ENCODE data around the gene LOXHD1. TPM values are rescaled to one million over a fixed set of nuclear protein-coding genes. Genes with fewer than 3 reads are reported as not detected.

LOXHD1 gene
- total RNA-seq, 1 donor from 2014 or later: not detected

DNA sequence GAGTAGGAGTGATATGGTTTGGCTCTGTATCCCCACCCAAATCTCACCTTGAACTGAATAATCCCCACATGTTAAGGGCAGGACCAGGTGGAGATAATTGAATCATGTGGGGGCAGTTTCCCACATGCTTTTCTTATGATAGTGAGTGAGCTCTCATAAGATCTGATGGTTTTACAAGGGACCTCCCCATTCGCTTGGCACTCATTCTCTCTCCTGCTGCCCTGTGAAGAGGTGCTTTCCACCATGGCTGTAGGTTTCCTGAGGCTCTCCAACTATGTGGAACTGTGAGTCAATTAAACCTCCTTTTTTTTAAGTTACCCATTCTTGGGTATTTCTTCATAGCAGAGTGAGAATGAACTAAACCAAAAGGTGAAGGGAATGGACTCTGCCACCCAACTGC lies 207.5 kb downstream of the LOXHD1 start:
- TF ChIP-seq, protein P1, sequence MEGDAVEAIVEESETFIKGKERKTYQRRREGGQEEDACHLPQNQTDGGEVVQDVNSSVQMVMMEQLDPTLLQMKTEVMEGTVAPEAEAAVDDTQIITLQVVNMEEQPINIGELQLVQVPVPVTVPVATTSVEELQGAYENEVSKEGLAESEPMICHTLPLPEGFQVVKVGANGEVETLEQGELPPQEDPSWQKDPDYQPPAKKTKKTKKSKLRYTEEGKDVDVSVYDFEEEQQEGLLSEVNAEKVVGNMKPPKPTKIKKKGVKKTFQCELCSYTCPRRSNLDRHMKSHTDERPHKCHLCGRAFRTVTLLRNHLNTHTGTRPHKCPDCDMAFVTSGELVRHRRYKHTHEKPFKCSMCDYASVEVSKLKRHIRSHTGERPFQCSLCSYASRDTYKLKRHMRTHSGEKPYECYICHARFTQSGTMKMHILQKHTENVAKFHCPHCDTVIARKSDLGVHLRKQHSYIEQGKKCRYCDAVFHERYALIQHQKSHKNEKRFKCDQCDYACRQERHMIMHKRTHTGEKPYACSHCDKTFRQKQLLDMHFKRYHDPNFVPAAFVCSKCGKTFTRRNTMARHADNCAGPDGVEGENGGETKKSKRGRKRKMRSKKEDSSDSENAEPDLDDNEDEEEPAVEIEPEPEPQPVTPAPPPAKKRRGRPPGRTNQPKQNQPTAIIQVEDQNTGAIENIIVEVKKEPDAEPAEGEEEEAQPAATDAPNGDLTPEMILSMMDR (conservative IDR thresholded peaks at IDR 0.05): no peak
- Mint-ChIP-seq H3K36me3 (peaks cover 9% of the 10 kb centered on the region), H3K27ac (no peak overlapping the region), H3K4me3 (no peak overlapping the region), H3K27me3 (no peaks in the 10 kb centered on the region), H3K9me3 (no peaks in the 10 kb centered on the region), H3K4me1 (ENCODE audit: unreplicated experiment) (no peaks in the 10 kb centered on the region)
- DNase-seq (ENCODE audit: extremely low spot score, unreplicated experiment): peak; percentile 4

DNA sequence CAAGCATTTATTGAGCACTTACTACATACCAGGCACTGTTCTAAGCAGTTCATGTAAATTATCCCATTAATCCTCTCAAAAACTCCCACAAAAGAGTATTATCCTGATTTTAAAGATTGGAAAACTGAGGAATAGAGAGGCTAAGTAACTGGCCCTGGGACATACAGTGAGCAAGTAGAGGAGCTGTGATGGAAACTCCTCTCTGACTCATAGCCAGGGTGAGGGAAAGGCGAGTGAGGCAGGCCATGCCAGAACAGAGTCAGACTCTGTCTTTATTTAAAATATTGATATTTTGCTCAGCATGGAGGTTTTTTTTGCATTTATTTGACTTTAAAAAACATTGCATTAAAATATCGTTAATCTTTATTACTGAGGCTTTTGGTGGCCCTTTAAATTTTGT lies 208.0 kb downstream of the LOXHD1 start:
- H3K27me3 Mint-ChIP-seq: no peaks in the 10 kb centered on the region
- H3K9me3 Mint-ChIP-seq: no peaks in the 10 kb centered on the region
- no peak for DNase-seq (ENCODE audit: extremely low spot score, unreplicated experiment)
- H3K36me3 Mint-ChIP-seq: peaks cover 9% of the 10 kb centered on the region
- H3K4me1 Mint-ChIP-seq (ENCODE audit: unreplicated experiment): no peaks in the 10 kb centered on the region
- H3K27ac Mint-ChIP-seq: no peak overlapping the region
- no peak overlapping the region for H3K4me3 Mint-ChIP-seq
- TF ChIP-seq, protein P1 (conservative IDR thresholded peaks at IDR 0.05): no peak

DNA sequence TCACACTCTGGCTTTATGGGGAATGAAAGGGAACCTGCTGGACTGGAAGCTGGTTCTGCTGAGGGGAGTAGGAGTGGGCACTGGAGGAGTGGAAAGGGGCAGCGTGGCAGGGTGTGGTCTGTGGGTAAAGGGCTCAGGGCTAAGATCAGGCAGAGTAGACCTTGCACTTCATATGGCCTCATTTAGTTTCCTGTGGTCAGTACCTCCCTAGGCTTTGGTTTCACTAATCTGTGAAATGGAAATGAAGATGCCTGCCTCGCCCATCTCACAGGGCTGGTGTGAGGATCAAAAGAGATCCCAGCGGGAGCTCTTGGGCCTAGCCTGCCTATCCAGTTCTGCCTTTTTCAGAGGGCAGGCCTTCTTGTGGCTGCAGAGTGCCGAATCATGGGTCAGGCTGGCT lies 208.7 kb downstream of the LOXHD1 start:
- TF ChIP-seq, protein P1 (conservative IDR thresholded peaks at IDR 0.05): no peak
- Mint-ChIP-seq H3K27ac (no peak overlapping the region), H3K36me3 (peaks cover 9% of the 10 kb centered on the region), H3K4me1 (ENCODE audit: unreplicated experiment) (no peaks in the 10 kb centered on the region), H3K4me3 (no peak overlapping the region), H3K9me3 (no peaks in the 10 kb centered on the region), H3K27me3 (no peaks in the 10 kb centered on the region)
- no peak for DNase-seq (ENCODE audit: extremely low spot score, unreplicated experiment)

DNA sequence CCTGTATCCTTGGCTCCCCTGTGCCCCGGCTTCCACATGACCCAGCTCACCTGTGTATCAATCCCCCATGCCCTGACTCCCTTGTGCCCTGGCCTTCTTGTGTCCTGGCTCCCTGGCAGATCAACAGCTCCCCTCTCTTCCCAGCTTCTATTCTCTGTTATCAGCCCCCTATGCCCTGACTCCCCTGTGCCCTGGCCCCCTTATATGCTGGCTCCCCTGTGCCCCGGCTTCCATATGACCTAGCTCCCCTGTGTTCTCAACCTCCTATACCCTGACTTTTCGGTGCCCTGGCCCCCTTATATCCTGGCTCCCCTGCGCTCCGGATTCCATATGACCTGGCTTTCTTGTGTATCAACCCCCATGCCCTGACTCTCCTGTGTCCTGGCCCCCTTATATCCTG lies 209.2 kb downstream of the LOXHD1 start:
- Mint-ChIP-seq H3K9me3 (no peaks in the 10 kb centered on the region), H3K27ac (no peak overlapping the region), H3K27me3 (no peaks in the 10 kb centered on the region), H3K36me3 (peaks cover 9% of the 10 kb centered on the region), H3K4me1 (ENCODE audit: unreplicated experiment) (no peaks in the 10 kb centered on the region), H3K4me3 (no peak overlapping the region)
- TF ChIP-seq, protein P1 (conservative IDR thresholded peaks at IDR 0.05): no peak
- DNase-seq (ENCODE audit: extremely low spot score, unreplicated experiment): no peak

DNA sequence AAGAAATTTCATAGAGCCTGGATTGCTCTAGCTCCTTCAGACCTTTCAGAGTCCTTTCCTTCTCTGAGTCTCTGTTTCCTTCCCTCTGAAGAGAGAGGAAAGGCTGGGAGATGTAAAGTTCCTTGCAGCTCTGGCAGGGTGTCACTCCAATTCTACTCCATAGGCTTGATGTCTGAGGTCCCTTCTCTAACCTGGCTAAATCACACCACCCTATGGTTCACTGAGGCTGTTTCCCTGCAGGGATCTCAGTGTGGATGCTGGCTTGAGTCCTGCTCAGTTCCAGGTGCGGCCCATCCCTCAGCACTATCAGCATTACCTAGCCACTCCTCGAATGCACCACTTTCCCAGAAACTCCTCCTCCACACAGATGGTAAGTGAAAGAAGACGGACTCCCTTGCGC lies 209.7 kb downstream of the LOXHD1 start:
- no peaks in the 10 kb centered on the region for H3K4me1 Mint-ChIP-seq (ENCODE audit: unreplicated experiment)
- DNase-seq (ENCODE audit: extremely low spot score, unreplicated experiment): no peak
- H3K4me3 Mint-ChIP-seq: no peak overlapping the region
- no peak overlapping the region for H3K27ac Mint-ChIP-seq
- TF ChIP-seq, protein P1 (conservative IDR thresholded peaks at IDR 0.05): no peak
- peaks cover 9% of the 10 kb centered on the region for H3K36me3 Mint-ChIP-seq
- H3K27me3 Mint-ChIP-seq: no peaks in the 10 kb centered on the region
- H3K9me3 Mint-ChIP-seq: no peaks in the 10 kb centered on the region

All from type B pancreatic cell (in vitro differentiated cells).